ENCODE data around the gene NCAPD2. TPM values are rescaled to one million over a fixed set of nuclear protein-coding genes. Genes with fewer than 3 reads are reported as not detected.

Gene NCAPD2
- total and polyA plus RNA-seq, 2 of the 4 experiments (the other 2 are of a cell fraction) = 35.6 to 57.9 TPM

DNA sequence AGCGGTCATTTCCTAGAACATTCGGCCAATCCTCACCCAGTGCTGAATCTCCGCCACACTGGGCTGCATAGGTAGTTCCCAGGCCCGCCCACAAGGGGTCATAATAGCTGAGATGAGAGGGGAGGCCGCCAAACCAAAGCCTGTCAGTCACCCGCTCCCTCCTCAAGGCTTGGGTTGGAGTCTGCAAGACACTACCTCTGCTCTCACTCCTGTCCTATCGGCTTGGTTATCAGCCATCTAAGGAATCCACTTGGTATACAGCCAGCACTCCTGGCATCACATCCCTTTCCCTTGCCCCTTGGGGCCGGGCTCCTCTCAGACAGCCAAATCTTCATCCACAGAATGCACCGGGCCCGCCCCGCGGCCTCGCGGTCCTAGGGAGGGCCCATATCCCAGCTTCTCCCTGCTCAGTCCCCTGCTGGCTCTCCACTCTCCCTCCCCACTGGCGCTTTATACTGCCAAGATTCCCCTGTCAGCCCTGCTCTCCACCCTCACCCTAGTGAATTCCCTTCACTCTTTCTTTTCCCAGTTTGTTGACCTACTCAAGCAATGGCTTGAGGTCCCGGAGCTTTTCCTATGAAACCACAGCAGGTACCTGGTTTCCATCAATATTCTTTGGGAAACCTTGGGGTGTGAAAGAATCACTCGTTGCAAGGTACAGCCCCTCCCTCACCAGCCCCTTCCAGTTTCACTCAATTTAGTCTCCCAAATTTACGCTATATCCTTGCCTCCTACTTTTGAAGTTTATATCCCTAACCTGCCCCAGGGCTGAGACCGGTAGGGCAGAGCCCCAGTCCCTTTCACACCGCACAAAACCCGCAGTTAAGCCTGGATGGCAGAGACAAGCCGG lies 60.5 kb downstream of the NCAPD2 start (continued):
- TF ChIP-seq FOS (IDR thresholded peaks at IDR 0.05; ENCODE audit: low read depth, low read length) (no peak), MXI1 (IDR thresholded peaks at IDR 0.05; ENCODE audit: borderline replicate concordance, low read depth, low read length) (0 out of 2 replicates have a peak, but pooled peaks have one; percentile 27), RFX5 (IDR thresholded peaks at IDR 0.05; ENCODE audit: low read depth, low read length) (no peak)

DNA sequence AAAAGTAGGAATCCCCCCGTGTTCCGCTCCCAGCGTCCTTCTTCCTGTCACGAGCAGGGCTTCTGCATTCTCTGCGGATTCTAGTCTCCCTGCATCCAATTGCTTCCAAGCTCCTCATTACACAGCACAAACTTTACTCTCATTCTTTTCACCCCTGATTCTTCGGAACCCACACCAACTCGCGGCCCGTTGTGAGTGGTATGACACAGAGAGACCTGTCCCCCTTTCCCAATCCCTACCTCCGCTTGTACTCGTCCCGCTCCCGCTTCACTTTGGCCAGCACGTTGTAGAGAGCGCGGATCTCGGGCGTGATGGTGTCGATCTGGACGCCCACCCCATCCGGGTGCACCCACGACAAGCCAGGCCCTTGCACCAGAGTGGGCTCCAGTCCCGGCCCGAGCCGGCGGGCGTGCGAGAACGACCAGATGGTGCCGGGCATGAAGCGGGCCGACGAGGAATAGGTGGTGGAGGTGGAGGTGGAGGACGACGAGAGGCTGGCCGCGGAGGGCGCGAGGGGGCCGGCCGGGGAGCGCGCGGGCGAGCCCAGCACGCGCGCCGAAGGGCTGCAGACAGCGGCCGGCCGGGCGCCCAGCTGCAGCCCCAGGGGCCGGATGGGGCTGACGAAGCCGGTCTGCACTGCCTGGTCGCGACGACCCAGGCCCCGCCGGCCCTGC lies 61.3 kb downstream of the NCAPD2 start:
- H3K27me3 ChIP-seq (ENCODE audit: control insufficient read depth, insufficient read depth, low read length) = no peaks in the 10 kb centered on the region
- no peak for TF ChIP-seq CHD1 (IDR thresholded peaks at IDR 0.05; ENCODE audit: low read depth, low read length)
- TF ChIP-seq, protein P1, sequence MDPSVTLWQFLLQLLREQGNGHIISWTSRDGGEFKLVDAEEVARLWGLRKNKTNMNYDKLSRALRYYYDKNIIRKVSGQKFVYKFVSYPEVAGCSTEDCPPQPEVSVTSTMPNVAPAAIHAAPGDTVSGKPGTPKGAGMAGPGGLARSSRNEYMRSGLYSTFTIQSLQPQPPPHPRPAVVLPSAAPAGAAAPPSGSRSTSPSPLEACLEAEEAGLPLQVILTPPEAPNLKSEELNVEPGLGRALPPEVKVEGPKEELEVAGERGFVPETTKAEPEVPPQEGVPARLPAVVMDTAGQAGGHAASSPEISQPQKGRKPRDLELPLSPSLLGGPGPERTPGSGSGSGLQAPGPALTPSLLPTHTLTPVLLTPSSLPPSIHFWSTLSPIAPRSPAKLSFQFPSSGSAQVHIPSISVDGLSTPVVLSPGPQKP (IDR thresholded peaks at IDR 0.05; ENCODE audit: borderline replicate concordance, low read depth, low read length) = no peak
- TF ChIP-seq RCOR1 (IDR thresholded peaks at IDR 0.05; ENCODE audit: insufficient replicate concordance, low read length) = no peak
- TF ChIP-seq NFE2L2 (IDR thresholded peaks at IDR 0.05; ENCODE audit: low read depth, low read length) = no peak
- no peak for TF ChIP-seq FOS (IDR thresholded peaks at IDR 0.05; ENCODE audit: low read depth, low read length)
- TF ChIP-seq, protein P2, sequence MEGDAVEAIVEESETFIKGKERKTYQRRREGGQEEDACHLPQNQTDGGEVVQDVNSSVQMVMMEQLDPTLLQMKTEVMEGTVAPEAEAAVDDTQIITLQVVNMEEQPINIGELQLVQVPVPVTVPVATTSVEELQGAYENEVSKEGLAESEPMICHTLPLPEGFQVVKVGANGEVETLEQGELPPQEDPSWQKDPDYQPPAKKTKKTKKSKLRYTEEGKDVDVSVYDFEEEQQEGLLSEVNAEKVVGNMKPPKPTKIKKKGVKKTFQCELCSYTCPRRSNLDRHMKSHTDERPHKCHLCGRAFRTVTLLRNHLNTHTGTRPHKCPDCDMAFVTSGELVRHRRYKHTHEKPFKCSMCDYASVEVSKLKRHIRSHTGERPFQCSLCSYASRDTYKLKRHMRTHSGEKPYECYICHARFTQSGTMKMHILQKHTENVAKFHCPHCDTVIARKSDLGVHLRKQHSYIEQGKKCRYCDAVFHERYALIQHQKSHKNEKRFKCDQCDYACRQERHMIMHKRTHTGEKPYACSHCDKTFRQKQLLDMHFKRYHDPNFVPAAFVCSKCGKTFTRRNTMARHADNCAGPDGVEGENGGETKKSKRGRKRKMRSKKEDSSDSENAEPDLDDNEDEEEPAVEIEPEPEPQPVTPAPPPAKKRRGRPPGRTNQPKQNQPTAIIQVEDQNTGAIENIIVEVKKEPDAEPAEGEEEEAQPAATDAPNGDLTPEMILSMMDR (conservative IDR thresholded peaks at IDR 0.05; ENCODE audit: low read depth, low read length) = no peak
- no peak for TF ChIP-seq CEBPB (IDR thresholded peaks at IDR 0.05; ENCODE audit: low read depth, low read length)
- POLR2A ChIA-PET (ENCODE audit: unreplicated experiment) = no interaction called here
- WGBS, 2 experiments (ENCODE audit: extremely low coverage in 2 of 2, insufficient read length in 1 of 2) = 0% methylated on average over 16 of the region's 61 CpGs; no CpG with 5 or more reads in 1 of the 2 experiments
- peak overlapping the region; percentile 53 for H4K5ac ChIP-seq (ENCODE audit: low read depth, low read length)
- peak; percentile 4 for ATAC-seq (ENCODE audit: low read depth)
- H4K20me1 ChIP-seq (ENCODE audit: insufficient read depth, low read length) = peaks cover 26% of the 10 kb centered on the region; the same call in 1 of the 2 replicates
- H3K23ac ChIP-seq (ENCODE audit: low read depth, low read length) = peak overlapping the region; percentile 98
- peak overlapping the region; percentile 65; the same call in 1 of the 2 replicates for H3K56ac ChIP-seq (ENCODE audit: extremely low read depth, insufficient read depth, low read length)
- H3K4me2 ChIP-seq (ENCODE audit: low read depth, low read length) = peak overlapping the region; percentile 100
- intact Hi-C loops (cut with micrococcal nuclease) (loop anchor here (5.0 to 10.0 kb wide), 3 partner anchors 52 to 570 kb away; partner anchors contain the start of genes CHD4 and ZNF384), in situ Hi-C loops (cut with MboI; ENCODE audit: low sequenced_read_pairs) (no loop called here), dilution Hi-C loops (cut with HindIII; ENCODE audit: low sequenced_read_pairs, unreplicated experiment) (no loop called here)
- H3K4me1 ChIP-seq (ENCODE audit: control insufficient read depth, insufficient read depth, low read length) = peaks cover 36% of the 10 kb centered on the region
- peaks cover 18% of the 10 kb centered on the region for H3K36me3 ChIP-seq (ENCODE audit: control insufficient read depth, insufficient read depth, low read length)
- H3K79me1 ChIP-seq (ENCODE audit: low read depth in 1 of 2, low read length in 2 of 2) = peaks cover 26 to 74% of the 10 kb centered on the region in 2 experiments; a peak in 3 of 4 replicates
- H3K18ac ChIP-seq (ENCODE audit: low read depth, low read length) = peak overlapping the region; percentile 38
- peak overlapping the region; percentile 82 for H3K4me3 ChIP-seq (ENCODE audit: insufficient read depth, low read depth, low read length)
- peak overlapping the region; percentile 74 for H3K9ac ChIP-seq (ENCODE audit: low read depth, low read length)
- no peak overlapping the region for H2BK15ac ChIP-seq (ENCODE audit: low read depth, low read length)
- no peak overlapping the region for H2BK20ac ChIP-seq (ENCODE audit: low read depth, low read length)
- H2AK5ac ChIP-seq (ENCODE audit: low read depth, low read length) = peak overlapping the region; percentile 45
- DNase-seq = no peak
- peak overlapping the region; percentile 52; the same call in 1 of the 2 replicates for H2BK120ac ChIP-seq (ENCODE audit: low read depth, low read length)
- peak overlapping the region; percentile 27 for H4K91ac ChIP-seq (ENCODE audit: insufficient read depth, low read depth, low read length)
- H3K9me3 ChIP-seq (ENCODE audit: control insufficient read depth, insufficient read depth, low read length) = no peaks in the 10 kb centered on the region
- BruUV-seq (replicated peaks) = no TSS peak
- peak overlapping the region; percentile 73 for H2AFZ ChIP-seq (replicated peaks; ENCODE audit: low read length, poor library complexity)
- CTCF ChIA-PET = interaction anchor here (0.5 kb wide), 1 partner anchor 10 kb away, joined by 3 read pairs; no protein-coding TSS in a partner anchor
- H3K14ac ChIP-seq (replicated peaks; ENCODE audit: low read depth, low read length) = peak overlapping the region; percentile 97
- H3K27ac ChIP-seq (ENCODE audit: insufficient read depth, low read length) = peak overlapping the region; percentile 72
- H2BK5ac ChIP-seq (ENCODE audit: low read depth, low read length, poor library complexity, severe bottlenecking) = peak overlapping the region; percentile 69
- peak overlapping the region; percentile 84 for H3K4ac ChIP-seq (ENCODE audit: low read depth, low read length)
- H3K9me1 ChIP-seq (ENCODE audit: insufficient read depth, low read length) = peaks cover 15% of the 10 kb centered on the region
- peak overlapping the region in 1 of 2 experiments; percentile 72; a peak in 1 of 4 replicates for H4K8ac ChIP-seq (ENCODE audit: low read depth in 2 of 2, low read length in 2 of 2)
- peak overlapping the region; percentile 94 for H2AK9ac ChIP-seq (replicated peaks; ENCODE audit: low read depth, low read length, poor library complexity)
